Right lobe of liver (tissue), 6 donors: Measurements from ENCODE around the gene MDH2. TPM values are rescaled to one million over a fixed set of nuclear protein-coding genes. Genes with fewer than 3 reads are reported as not detected.
A peak's percentile ranks its signal among the peaks of the same experiment; 100 is the strongest.

Source experiments
- ATAC-seq, 4 donors: fragments of 200-7000 bp; cut with Tn5 transposase; one replicate each; pipeline ENCODE4 v1.9.1; 2020; ENCODE audit warnings: mild to moderate bottlenecking in 4 of 4, moderate library complexity in 4 of 4
- DNase-seq, 3 donors: peaks; one replicate each; pipeline ENCODE4 v3.0.0-alpha.2; 2020
- H3K27ac ChIP-seq, 3 donors: fragments of 200-600 bp; one replicate each; pipeline ENCODE4 v1.8.0; 2022
- H3K27me3 ChIP-seq, 2 donors: fragments of 200-600 bp; one replicate each; pipeline ENCODE4 v1.8.0; 2022
- H3K36me3 ChIP-seq, 4 donors: fragments of 200-600 bp; sonication (generic) in 1 of 4; one replicate each; pipeline versions ENCODE4 v1.5.1 to v1.8.0; 2017 to 2022; ENCODE audit warnings: control low read depth in 1 of 4
- H3K4me1 ChIP-seq, 4 donors: fragments of 200-600 bp; sonication (generic) in 1 of 4; one replicate each; pipeline versions ENCODE4 v1.5.1 to v1.8.0; 2017 to 2022; ENCODE audit warnings: control low read depth in 1 of 4
- H3K4me3 ChIP-seq, 3 donors: fragments of 200-600 bp; one replicate each; pipeline ENCODE4 v1.8.0; 2022
- H3K9me3 ChIP-seq, 4 donors: fragments of 200-600 bp; sonication (generic) in 1 of 4; one replicate each; pipeline versions ENCODE4 v1.5.1 to v1.8.0; 2017 to 2022; ENCODE audit warnings: control low read depth in 1 of 4
- CTCF ChIP-seq, 4 donors: fragments of 200-600 bp in 3 of 4; fragments of 450-650 bp in 1 of 4; IDR thresholded peaks; one replicate each; pipeline versions ENCODE4 v1.5.1 to v1.8.0; 2016 to 2022; ENCODE audit warnings: antibody characterized with exemption in 4 of 4, mild to moderate bottlenecking in 2 of 4
- POLR2A ChIP-seq: fragments of 450-650 bp; IDR thresholded peaks from one replicate; pipeline ENCODE4 v1.6.1; 2017; ENCODE audit warnings: antibody characterized with exemption, mild to moderate bottlenecking
- WGBS: methylation state at CpG from one replicate; pipeline ENCODE4 v1.1.6; 2018; ENCODE audit warnings: low coverage, low lambda C conversion rate; ENCODE audit not compliant: insufficient coverage; ENCODE audit errors: missing lambda C conversion rate; 5-methylcytosine and 5-hydroxymethylcytosine counted together
- intact Hi-C, 2 donors: fragments of 100-400 bp; cut with DNase I; formaldehyde crosslinking; loops; one replicate each; pipeline versions ENCODE4 v1.11.2 to v1.14.1; 2022
- total RNA-seq, 6 experiments: library from RNA; depleted of rRNA in 2 of 6; stranded (reverse); fragments of >200 nt in 2 of 6; fragmentation: NEBNext Ultra II Directional in 3 of 6; extraction: Animal tissue kit (Norgen Biotek cat#: 25700) in 3 of 6; gene quantifications; one replicate each; pipeline versions ENCODE4 v1.1.0 to v1.2.4, GENCODE V29; 2016 to 2023
- donor health status: DM: no; HTN: yes; CAD: no.
- donor health status: DM: no; HTN: no; CAD: no.
- donor health status: DM: no; HTN: no; CAD: no.
- donor health status: DM: no; HTN: yes; CAD: no.
- donor health status: DM: no; HTN: yes; CAD: no.

The MDH2 gene
- total RNA-seq, 6 experiments from 2014 or later: 130 to 178 (median 164) TPM

- Histone ChIP-seq H3K27me3 (no peaks in the 10 kb centered on the region), H3K27ac (peak overlapping the region; percentile 66 to 96 (median 93)), H3K9me3 (no peaks in the 10 kb centered on the region), H3K36me3 (no peaks in the 10 kb centered on the region), H3K4me1 (peaks cover 0 to 29% (median 6%) of the 10 kb centered on the region in 4 donors), H3K4me3 (peak overlapping the region; percentile 84 to 99 (median 98))
- no peak for DNase-seq
- ATAC-seq: peak; percentile 12 to 58 (median 32)
- intact Hi-C loops: no loop called here
- under 1% methylated on average over 14 of the region's 21 CpGs for WGBS
- TF ChIP-seq POLR2A (no peak), CTCF (IDR thresholded peaks at IDR 0.05) (no peak)
Measured at GRCh38 chr7:76047305-76047810, 548 bp upstream of the MDH2 start.

GRCh38 chr7:76048668-76048988 lies 722 bp downstream of the MDH2 start:
- H3K27me3 ChIP-seq: no peaks in the 10 kb centered on the region
- no peaks in the 10 kb centered on the region for H3K36me3 ChIP-seq
- 2% methylated on average over 9 of the region's 9 CpGs for WGBS
- ATAC-seq: peak in 2 of 4 donors; percentile 3 to 9
- intact Hi-C loops: no loop called here
- peak overlapping the region; percentile 66 to 96 (median 93) for H3K27ac ChIP-seq
- no peaks in the 10 kb centered on the region for H3K9me3 ChIP-seq
- peaks cover 0 to 34% (median 6%) of the 10 kb centered on the region in 4 donors for H3K4me1 ChIP-seq
- H3K4me3 ChIP-seq: peak overlapping the region; percentile 84 to 99 (median 98)
- no peak for TF ChIP-seq CTCF (IDR thresholded peaks at IDR 0.05)
- TF ChIP-seq POLR2A: no peak
- no peak for DNase-seq

GRCh38 chr7:76049295-76049694 lies 1.4 kb downstream of the MDH2 start:
- Histone ChIP-seq H3K4me1 (peaks cover 0 to 34% (median 6%) of the 10 kb centered on the region in 4 donors), H3K9me3 (no peaks in the 10 kb centered on the region), H3K27ac (no peak overlapping the region), H3K4me3 (peak overlapping the region in 2 of 3 donors; percentile 84 to 99), H3K36me3 (no peaks in the 10 kb centered on the region), H3K27me3 (no peaks in the 10 kb centered on the region)
- 80% methylated on average over 6 of the region's 6 CpGs for WGBS
- no peak for ATAC-seq
- DNase-seq: no peak
- intact Hi-C loops: no loop called here
- TF ChIP-seq CTCF (IDR thresholded peaks at IDR 0.05) (no peak), POLR2A (no peak)

GRCh38 chr7:76050545-76050944 lies 2.6 kb downstream of the MDH2 start:
- intact Hi-C loops: no loop called here

More at GRCh38 chr7:76050545-76050944, 2.6 kb downstream of the MDH2 start:
- H3K9me3 ChIP-seq: no peaks in the 10 kb centered on the region
- TF ChIP-seq POLR2A: no peak
- no peak for TF ChIP-seq CTCF (IDR thresholded peaks at IDR 0.05)
- H3K36me3 ChIP-seq: no peaks in the 10 kb centered on the region
- whole genome bisulfite sequencing: 100% methylated on average over 5 of the region's 5 CpGs
- no peak overlapping the region for H3K27ac ChIP-seq
- no peak overlapping the region for H3K4me3 ChIP-seq
- ATAC-seq: no peak
- H3K4me1 ChIP-seq: peaks cover 0 to 29% (median 6%) of the 10 kb centered on the region in 4 donors
- no peak for DNase-seq
- H3K27me3 ChIP-seq: no peaks in the 10 kb centered on the region
